Aorta (tissue), 5 donors: ENCODE data around the gene RNASE7. TPM values are rescaled to one million over a fixed set of nuclear protein-coding genes. Genes with fewer than 3 reads are reported as not detected.

Experiments
- ATAC-seq: fragments of 200-7000 bp; cut with Tn5 transposase; one replicate; pipeline ENCODE4 v1.9.1; 2022; ENCODE audit warnings: moderate library complexity; ENCODE audit not compliant: low FRiP score
- DNase-seq, 2 donors: peaks; one replicate each; pipeline ENCODE4 v3.0.0-alpha.2; 2020
- H3K27ac ChIP-seq, 2 donors: one replicate each; pipeline ENCODE4 v1.5.1; 2013; ENCODE audit warnings: low read length in 2 of 2, mild to moderate bottlenecking in 2 of 2, moderate library complexity in 2 of 2, control low read depth in 1 of 2, inconsistent platforms in 1 of 2, low read depth in 1 of 2
- H3K27me3 ChIP-seq, 2 donors: one replicate each; pipeline ENCODE4 v1.6.1; 2013; ENCODE audit warnings: control low read depth in 1 of 2, low read length in 1 of 2, mild to moderate bottlenecking in 1 of 2, moderate library complexity in 1 of 2; ENCODE audit not compliant: insufficient read depth in 2 of 2, control insufficient read depth in 1 of 2
- H3K36me3 ChIP-seq, 2 donors: one replicate each; pipeline ENCODE4 v1.6.1; 2013; ENCODE audit warnings: control low read depth in 1 of 2, low read length in 1 of 2, mild to moderate bottlenecking in 1 of 2; ENCODE audit not compliant: insufficient read depth in 2 of 2, control insufficient read depth in 1 of 2
- H3K4me1 ChIP-seq, 2 donors: one replicate each; pipeline ENCODE4 v1.6.1; 2013; ENCODE audit warnings: low read length in 2 of 2, control low read depth in 1 of 2, mild to moderate bottlenecking in 1 of 2, moderate library complexity in 1 of 2; ENCODE audit not compliant: insufficient read depth in 2 of 2, control insufficient read depth in 1 of 2
- H3K4me3 ChIP-seq, 2 donors: one replicate each; pipeline ENCODE4 v1.5.1; 2013; ENCODE audit warnings: low read length in 2 of 2, control low read depth in 1 of 2, mild to moderate bottlenecking in 1 of 2
- H3K9me3 ChIP-seq: one replicate; pipeline ENCODE4 v1.6.1; 2013; ENCODE audit warnings: mild to moderate bottlenecking, low read length; ENCODE audit not compliant: control insufficient read depth
- WGBS, 2 donors: extraction: QIAGEN DNeasy Blood & Tissue Kit; methylation state at CpG; one replicate each; pipeline ENCODE4 v1.1.7; 2013; 5-methylcytosine and 5-hydroxymethylcytosine counted together
- intact Hi-C, 2 donors: fragments of 100-400 bp; cut with DNase I; formaldehyde crosslinking; loops; one replicate each; pipeline versions ENCODE4 v1.14.2 to v1.15.0; 2022
- polyA plus RNA-seq, 2 donors: library from polyadenylated mRNA; stranded (reverse); fragments of 200-250 nt; gene quantifications; one replicate each; pipeline ENCODE4 v1.2.3, GENCODE V29; 2013
- total RNA-seq, 2 donors: library from RNA; stranded (reverse); fragmentation: NEBNext Ultra II Directional; extraction: Animal tissue kit (Norgen Biotek cat#: 25700); gene quantifications; one replicate each; pipeline ENCODE4 v1.2.1, GENCODE V29; 2021
- donor health status: healthy with polysubstance abuse.
- donor health status: Bipolar disorder and iron deficiency.
- donor health status: DM: no; HTN: no; CAD: no.
- donor health status: DM: no; HTN: no; CAD: no.
- donor health status: DM: yes; HTN: yes; CAD: no.

Gene RNASE7
- total and polyA plus RNA-seq, 4 donors, result not detected

- intact Hi-C loops, result loop anchor here in 1 of 2 donors (5.0 kb wide), 1 partner anchor 67 kb away; no protein-coding TSS in a partner anchor
- H3K4me3 ChIP-seq, result peak overlapping the region; percentile 42 to 63
- H3K36me3 ChIP-seq, result peaks cover 0 to 2% of the 10 kb centered on the region in 2 donors
- 3% methylated on average over 53 to 58 of the region's 58 CpGs for WGBS, 2 donors
- H3K4me1 ChIP-seq, result peaks cover 0 to 3% of the 10 kb centered on the region in 2 donors
- ATAC-seq (peak; percentile 79), DNase-seq (peak; percentile 60 to 82)
- H3K27me3 ChIP-seq, result no peaks in the 10 kb centered on the region
- H3K9me3 ChIP-seq, result no peaks in the 10 kb centered on the region
- H3K27ac ChIP-seq, result peak overlapping the region; percentile 62 to 91
Measured at GRCh38 chr14:21025371-21026273, 16.5 kb upstream of the RNASE7 start.

- no peaks in the 10 kb centered on the region for H3K9me3 ChIP-seq
- H3K4me3 ChIP-seq, result no peak overlapping the region
- H3K36me3 ChIP-seq, result no peaks in the 10 kb centered on the region
- 32 to 37% methylated on average over 7 of the region's 7 CpGs for WGBS, 2 donors
- H3K4me1 ChIP-seq, result peaks cover 0 to 3% of the 10 kb centered on the region in 2 donors
- ATAC-seq, result no peak
- H3K27ac ChIP-seq, result peak overlapping the region; percentile 62 to 74
- DNase-seq, result no peak
- intact Hi-C loops, result loop anchor here in 1 of 2 donors (5.0 kb wide), 1 partner anchor 66 kb away; no protein-coding TSS in a partner anchor
- no peaks in the 10 kb centered on the region for H3K27me3 ChIP-seq
Measured at GRCh38 chr14:21026274-21026987, 15.7 kb upstream of the RNASE7 start.

- no peak for ATAC-seq
- Histone ChIP-seq H3K4me1 (peaks cover 0 to 3% of the 10 kb centered on the region in 2 donors), H3K36me3 (no peaks in the 10 kb centered on the region), H3K27ac (peak overlapping the region; percentile 58 to 62), H3K9me3 (no peaks in the 10 kb centered on the region), H3K27me3 (no peaks in the 10 kb centered on the region), H3K4me3 (no peak overlapping the region)
- no peak for DNase-seq
- intact Hi-C loops, result loop anchor here in 1 of 2 donors (5.0 kb wide), 1 partner anchor 65 kb away; no protein-coding TSS in a partner anchor
- WGBS, 2 donors, result 4 to 10% methylated on average over 3 of the region's 3 CpGs
Measured at GRCh38 chr14:21026988-21027315, 15.2 kb upstream of the RNASE7 start.

GRCh38 chr14:21029917-21030316 lies 12.2 kb upstream of the RNASE7 start, which contains the start of gene TPPP2:
TPPP2 (plus strand) TSS chr14:21030217; CDS start chr14:21030582, 365 bp downstream.
- WGBS, 2 donors, result 95 to 96% methylated on average over 5 of the region's 5 CpGs
- H3K4me3 ChIP-seq, result no peak within 1 kb of the TSS
- intact Hi-C loops, result loop anchor here in 1 of 2 donors (5.0 kb wide), 1 partner anchor 62 kb away; no protein-coding TSS in a partner anchor
- ATAC-seq (no peak), DNase-seq (no peak)
- no peaks in the 10 kb centered on the region for H3K9me3 ChIP-seq
- H3K36me3 ChIP-seq, result no peaks in the 10 kb centered on the region
- peaks cover 0 to 3% of the 10 kb centered on the region in 2 donors for H3K4me1 ChIP-seq
- H3K27ac ChIP-seq, result no peak within 1 kb of the TSS
- no peaks in the 10 kb centered on the region for H3K27me3 ChIP-seq

- intact Hi-C loops, result no loop called here
- no peak overlapping the region for H3K27ac ChIP-seq
- WGBS, 2 donors, result 84 to 86% methylated on average over 12 of the region's 12 CpGs
- no peaks in the 10 kb centered on the region for H3K27me3 ChIP-seq
- H3K9me3 ChIP-seq, result no peaks in the 10 kb centered on the region
- DNase-seq (no peak), ATAC-seq (no peak)
- H3K4me1 ChIP-seq, result peaks cover 0 to 3% of the 10 kb centered on the region in 2 donors
- H3K4me3 ChIP-seq, result no peak overlapping the region
- no peaks in the 10 kb centered on the region for H3K36me3 ChIP-seq
Measured at GRCh38 chr14:21030531-21030930, 11.6 kb upstream of the RNASE7 start.

GRCh38 chr14:21032326-21033132 lies 9.6 kb upstream of the RNASE7 start:
- Histone ChIP-seq H3K36me3 (no peaks in the 10 kb centered on the region), H3K27ac (no peak overlapping the region), H3K27me3 (no peaks in the 10 kb centered on the region), H3K9me3 (no peaks in the 10 kb centered on the region), H3K4me1 (no peaks in the 10 kb centered on the region), H3K4me3 (no peak overlapping the region)
- ATAC-seq (no peak), DNase-seq (no peak)
- 87 to 88% methylated on average over 5 of the region's 5 CpGs for WGBS, 2 donors
- intact Hi-C loops, result no loop called here

- DNase-seq (no peak), ATAC-seq (no peak)
- Histone ChIP-seq H3K36me3 (no peaks in the 10 kb centered on the region), H3K27ac (no peak overlapping the region), H3K9me3 (no peaks in the 10 kb centered on the region), H3K27me3 (no peaks in the 10 kb centered on the region), H3K4me1 (no peaks in the 10 kb centered on the region), H3K4me3 (no peak overlapping the region)
- 82 to 83% methylated on average over 4 of the region's 4 CpGs for WGBS, 2 donors
- intact Hi-C loops, result no loop called here
Measured at GRCh38 chr14:21033133-21033698, 8.9 kb upstream of the RNASE7 start.

GRCh38 chr14:21034707-21035106 lies 7.5 kb upstream of the RNASE7 start, which contains the start of gene RNASE13:
RNASE13 (minus strand) TSS chr14:21034807; CDS start chr14:21034288, 519 bp downstream.
- ATAC-seq, result no peak
- WGBS, 2 donors, result 83% methylated on average over 5 of the region's 5 CpGs

More at GRCh38 chr14:21034707-21035106, 7.5 kb upstream of the RNASE7 start, which contains the start of gene RNASE13:
- Histone ChIP-seq H3K36me3 (no peaks in the 10 kb centered on the region), H3K9me3 (no peaks in the 10 kb centered on the region), H3K4me3 (no peak within 1 kb of the TSS), H3K27ac (no peak within 1 kb of the TSS), H3K4me1 (no peaks in the 10 kb centered on the region), H3K27me3 (no peaks in the 10 kb centered on the region)
- no peak for DNase-seq
- intact Hi-C loops, result no loop called here
